ENCODE results near the gene KRT1.

Gene KRT1

DNA sequence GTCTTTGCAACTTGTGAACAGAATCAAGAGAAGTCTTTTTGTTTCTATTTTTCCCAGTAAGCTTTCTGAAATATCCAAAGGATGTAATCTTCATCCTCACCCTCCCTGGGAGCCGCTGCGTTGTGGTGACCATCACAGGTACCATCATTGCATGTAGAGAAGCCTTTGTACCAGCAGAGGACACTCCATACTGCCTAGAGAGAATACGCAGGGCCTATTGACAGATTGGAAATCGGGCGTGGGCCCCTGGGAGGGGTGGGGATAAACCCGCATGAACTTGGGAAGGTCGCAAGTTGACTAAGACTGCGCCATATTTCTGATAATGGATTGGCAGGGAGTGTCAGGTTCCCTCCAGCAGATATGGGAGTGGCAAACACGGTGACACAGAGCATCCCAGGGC is 12.7 kb downstream of the KRT1 start:
- no peak for DNase-seq
- intact Hi-C loops (cut with DNase I), result no loop called here

- no peak for DNase-seq
- intact Hi-C loops (cut with DNase I), result no loop called here
Measured at GRCh38 chr12:52666471-52666870, 13.7 kb downstream of the KRT1 start.

- DNase-seq, result no peak
- intact Hi-C loops (cut with DNase I), result no loop called here
Measured at GRCh38 chr12:52663420-52663819, 16.8 kb downstream of the KRT1 start.

DNA sequence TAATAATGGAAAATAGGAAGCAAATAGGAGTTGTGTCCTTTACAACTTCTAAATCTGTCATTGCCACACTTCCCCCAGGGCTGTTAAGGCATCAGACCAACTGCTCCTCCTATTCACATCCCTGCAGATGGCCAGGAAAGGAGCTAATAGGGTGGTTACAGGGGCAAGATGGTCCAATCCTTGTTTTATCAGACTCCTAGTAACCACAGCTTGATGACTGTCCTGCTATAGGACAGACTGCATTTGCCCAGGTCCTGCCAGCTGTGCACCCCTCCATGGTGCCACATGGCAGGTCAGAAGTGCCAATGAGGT is 17.3 kb downstream of the KRT1 start:
- intact Hi-C loops (cut with DNase I), result no loop called here
- no peak for DNase-seq

DNA sequence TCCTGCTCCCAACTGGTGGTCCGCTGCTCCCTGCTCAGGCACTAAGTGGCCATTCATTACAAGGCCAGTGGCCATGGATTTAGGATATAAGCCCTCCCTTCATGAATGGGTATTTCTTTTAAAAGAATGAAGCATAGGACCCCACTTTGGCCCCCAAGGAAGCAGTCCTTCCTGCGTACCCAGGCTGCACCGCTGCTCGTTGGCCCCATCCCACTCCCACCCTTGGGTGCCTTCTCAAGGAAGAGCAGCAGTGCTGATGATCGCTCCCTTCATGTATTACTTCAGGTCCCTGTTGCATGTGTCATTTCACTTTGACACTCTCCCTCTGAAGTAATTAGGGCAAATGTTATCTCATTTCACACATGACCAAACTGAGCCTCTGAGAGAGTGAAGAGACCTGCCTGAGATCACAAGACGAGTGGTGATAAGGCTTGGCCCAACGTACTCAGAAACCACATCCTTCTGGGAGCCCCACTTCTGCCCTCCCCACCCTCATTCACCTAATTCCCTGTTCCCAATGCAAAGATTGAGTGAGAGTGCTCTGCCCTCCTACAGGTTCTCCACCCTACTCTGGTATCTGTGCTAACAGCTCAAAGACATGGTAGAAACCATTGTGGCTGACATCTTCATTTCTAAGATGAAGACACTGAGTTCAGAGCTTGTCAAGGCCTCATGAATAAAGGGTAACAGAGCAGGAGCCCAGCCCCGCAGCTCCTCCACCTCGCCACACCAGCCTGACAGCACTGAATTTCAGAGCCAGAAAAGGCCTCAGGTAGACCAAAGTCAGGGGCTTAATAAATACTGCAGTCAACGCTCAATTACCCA is 17.9 kb downstream of the KRT1 start:
- no peak for DNase-seq
- intact Hi-C loops (cut with DNase I), result no loop called here

GRCh38 chr12:52661668-52662067 is 18.5 kb downstream of the KRT1 start:
- no peak for DNase-seq
- intact Hi-C loops (cut with DNase I), result no loop called here

DNA sequence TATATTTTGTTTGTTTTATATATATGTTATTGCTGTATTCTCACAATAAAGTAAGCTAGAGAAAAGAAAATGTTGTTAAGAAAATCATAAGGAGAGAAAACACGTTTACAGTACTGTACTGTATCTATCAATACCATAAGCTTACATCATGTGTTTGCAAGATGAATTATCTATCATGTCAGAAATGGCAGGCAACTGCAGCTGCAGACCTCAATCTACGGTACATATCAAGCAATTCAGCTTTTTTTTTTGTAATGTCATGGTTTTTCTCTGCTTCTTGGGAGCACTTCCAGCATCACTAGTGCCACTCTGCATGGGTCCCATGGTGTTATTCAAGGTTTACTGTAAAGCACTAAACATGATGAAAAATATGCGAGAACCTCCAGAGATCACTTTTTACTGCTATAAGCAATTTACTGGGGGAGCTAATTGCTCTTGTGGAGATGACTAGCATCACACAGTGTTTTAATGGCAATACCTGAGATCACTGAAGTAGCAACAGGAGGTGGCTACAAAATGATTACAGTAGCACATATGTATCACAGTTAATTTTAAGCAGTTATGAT is 19.2 kb downstream of the KRT1 start:
- intact Hi-C loops (cut with DNase I), result no loop called here

GRCh38 chr12:52659951-52660350 is 20.3 kb downstream of the KRT1 start:
- no peak for DNase-seq
- intact Hi-C loops (cut with DNase I), result no loop called here

More for the DNA sequence above, 19.2 kb downstream of the KRT1 start:
- no peak for DNase-seq

DNA sequence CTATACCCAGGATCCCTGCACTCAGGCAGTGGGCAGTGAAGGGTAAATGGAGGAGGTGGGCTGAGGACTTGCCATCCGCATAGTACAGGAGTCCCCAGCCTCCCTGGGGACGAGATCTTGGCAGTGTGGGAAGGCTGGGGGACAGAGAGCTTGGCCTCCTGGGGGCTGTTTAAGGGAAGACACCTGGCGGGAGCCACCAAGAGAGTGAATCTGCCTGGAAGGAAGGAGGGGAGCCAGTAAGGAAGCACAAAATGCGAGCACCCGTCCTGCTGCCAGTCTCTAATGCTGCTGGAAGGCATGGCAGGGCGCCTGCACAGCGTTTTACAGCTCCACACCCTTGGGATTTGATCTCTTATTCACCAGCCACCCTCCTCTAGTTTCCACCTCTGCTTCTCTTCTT is 20.8 kb downstream of the KRT1 start:
- DNase-seq, result no peak
- intact Hi-C loops (cut with DNase I), result no loop called here

GRCh38 chr12:52658196-52658595 is 22.0 kb downstream of the KRT1 start:
- intact Hi-C loops (cut with DNase I), result no loop called here
- DNase-seq, result no peak

- intact Hi-C loops (cut with DNase I), result no loop called here
- DNase-seq, result no peak
Measured at GRCh38 chr12:52657250-52657902, 22.8 kb downstream of the KRT1 start.

DNA sequence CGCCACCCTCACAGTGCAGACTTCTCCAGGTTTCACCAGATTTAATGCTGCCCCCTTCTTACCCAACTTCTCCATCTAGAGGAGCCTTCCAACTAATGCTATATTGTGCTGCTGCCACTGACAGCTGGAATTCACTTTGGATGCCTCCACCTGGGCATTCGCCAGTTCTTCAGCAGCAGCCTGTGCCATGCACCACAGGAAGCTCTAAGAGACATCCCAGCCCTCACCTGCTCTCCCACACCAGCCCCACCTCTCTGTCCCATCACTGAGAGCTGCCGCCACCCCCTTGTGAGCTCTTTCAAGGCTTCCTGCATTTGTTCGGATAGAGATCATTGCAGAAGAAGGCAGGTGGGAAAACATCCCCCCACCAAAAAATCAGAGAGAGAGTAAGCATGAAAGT is 23.6 kb downstream of the KRT1 start:
- intact Hi-C loops (cut with DNase I), result no loop called here
- no peak for DNase-seq

GRCh38 chr12:52655720-52656124 is 24.5 kb downstream of the KRT1 start:
- no peak for DNase-seq

DNA sequence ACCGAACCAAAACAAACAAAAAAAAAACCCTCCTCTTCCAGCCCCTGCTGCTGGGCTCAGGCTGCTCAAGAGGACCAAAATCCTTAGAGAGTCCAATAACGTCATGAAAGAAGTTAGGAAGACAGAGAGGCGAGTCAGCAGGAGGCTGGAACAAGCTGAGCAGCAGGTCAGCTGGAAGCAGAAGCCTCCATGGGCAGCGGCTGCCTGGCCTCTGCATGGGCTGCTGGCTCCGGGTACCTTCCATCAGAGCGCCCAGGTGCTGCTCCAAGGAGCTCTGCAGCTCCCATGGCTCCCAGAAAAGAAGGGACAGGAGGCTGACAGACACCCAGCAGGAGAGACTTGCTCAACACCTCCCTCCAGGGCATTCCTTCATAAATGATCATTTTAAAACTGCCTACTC is 25.0 kb downstream of the KRT1 start:
- no peak for DNase-seq
- intact Hi-C loops (cut with DNase I), result no loop called here

More at GRCh38 chr12:52655720-52656124, 24.5 kb downstream of the KRT1 start:
- intact Hi-C loops (cut with DNase I), result no loop called here

DNA sequence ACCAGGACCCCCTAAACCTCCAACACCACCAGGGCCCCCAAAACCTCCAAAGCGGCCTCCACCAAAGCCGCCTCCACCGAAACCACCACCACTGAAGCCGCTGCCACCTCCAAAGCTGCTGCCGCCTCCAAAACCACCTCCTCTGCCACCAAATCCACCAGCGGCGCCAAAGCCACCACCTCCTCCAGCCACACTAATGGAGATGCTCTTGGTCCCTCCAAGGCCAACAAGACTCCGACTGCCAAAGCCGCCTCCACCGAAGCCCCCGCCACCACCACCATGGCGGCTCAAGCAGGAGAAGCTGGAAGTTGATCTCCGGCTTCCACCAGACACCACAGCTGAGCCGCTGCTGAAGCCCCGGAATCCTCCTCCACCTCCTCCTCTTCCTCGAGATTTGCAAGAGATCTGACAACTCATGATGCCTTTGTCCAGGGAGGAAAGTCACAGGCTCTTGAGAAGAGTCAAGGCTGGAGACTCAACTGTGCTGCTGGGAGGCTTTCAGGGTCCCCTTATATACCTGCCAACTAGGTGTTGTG is 28.4 kb downstream of the KRT1 start, which contains the start of gene KRT2:
KRT2 (minus strand) TSS at position 486 of the 536 bp plus-strand sequence; CDS start at position 417, 69 bp downstream.
- no peak for DNase-seq
- intact Hi-C loops (cut with DNase I), result no loop called here

DNA sequence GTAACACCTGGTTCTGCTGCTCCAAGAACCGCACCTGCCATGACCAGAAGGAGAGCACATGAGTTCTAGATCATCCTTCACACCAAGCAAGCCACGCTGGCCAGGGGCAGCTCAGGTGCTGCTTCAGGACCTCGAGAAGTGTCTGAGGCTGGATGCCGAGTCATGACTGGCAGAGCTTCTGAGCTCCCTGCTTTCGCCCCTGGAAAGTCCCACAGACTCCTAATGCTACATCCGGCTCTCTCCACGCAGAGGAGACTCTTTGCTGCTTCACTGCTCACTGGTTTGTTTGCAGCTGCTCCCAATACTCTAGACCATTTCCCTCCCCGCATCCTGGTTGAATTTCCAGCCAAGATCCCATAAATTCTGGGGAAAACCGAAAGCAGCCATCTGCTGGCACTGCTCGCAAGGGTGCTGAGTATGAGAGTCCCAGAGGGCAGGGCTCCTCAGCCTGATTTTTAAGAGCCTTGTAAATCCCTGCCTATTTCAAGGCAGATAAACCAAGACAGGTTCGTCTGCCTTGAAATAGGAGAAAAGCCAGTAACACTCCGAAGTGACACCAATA is 29.6 kb downstream of the KRT1 start:
- DNase-seq, result no peak
- intact Hi-C loops (cut with DNase I), result no loop called here

- intact Hi-C loops (cut with DNase I), result no loop called here
- no peak for DNase-seq
Measured at GRCh38 chr12:52649066-52649465, 31.1 kb downstream of the KRT1 start.

GRCh38 chr12:52648012-52648550 is 32.1 kb downstream of the KRT1 start:
- intact Hi-C loops (cut with DNase I), result no loop called here
- peak in 1 of 42 donors; percentile 22 for DNase-seq

GRCh38 chr12:52647601-52648000 is 32.6 kb downstream of the KRT1 start:
- intact Hi-C loops (cut with DNase I), result no loop called here
- no peak for DNase-seq

- DNase-seq, result no peak
- intact Hi-C loops (cut with DNase I), result no loop called here
Measured at GRCh38 chr12:52646613-52647012, 33.6 kb downstream of the KRT1 start.

Measured in head of caudate nucleus (tissue), 42 donors.